ENCODE results near the gene SHANK1.

Gene SHANK1

DNA sequence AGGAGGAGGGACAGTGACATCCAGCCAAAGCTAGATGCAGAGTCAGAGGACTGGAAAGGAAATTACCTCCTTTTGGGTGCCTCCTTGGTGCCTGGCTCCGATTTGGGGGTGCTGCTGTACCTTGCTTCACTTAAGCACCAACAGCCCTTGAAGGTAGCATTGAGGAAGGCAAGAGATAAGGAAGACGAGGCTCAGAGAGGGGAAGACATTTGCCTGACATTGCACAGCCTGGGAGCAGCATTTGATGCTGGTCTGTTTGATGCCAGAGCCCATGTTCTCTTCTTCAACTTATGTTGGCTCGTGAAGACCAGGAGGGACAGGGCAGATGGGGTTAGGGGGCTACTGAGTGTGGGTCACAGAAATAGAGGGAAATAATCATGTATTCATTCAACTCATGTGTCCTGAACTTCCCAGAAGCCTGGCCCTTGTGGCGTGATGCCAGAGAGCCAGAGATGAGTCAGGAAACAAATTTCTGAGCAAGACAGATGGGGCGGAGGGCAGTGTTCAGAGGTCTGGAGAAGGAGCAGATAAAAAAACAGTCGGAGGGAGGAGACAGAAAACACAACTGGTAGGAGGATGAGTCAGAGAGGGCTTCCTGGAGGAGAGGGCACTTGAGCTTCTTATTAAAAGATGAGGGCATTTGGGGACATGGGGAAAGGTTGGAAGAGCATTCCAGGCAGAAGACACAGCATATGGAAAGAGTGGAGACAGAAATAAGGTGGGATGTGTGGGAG, 73.4 kb downstream of the SHANK1 start (continued):
- TF ChIP-seq, protein P1, sequence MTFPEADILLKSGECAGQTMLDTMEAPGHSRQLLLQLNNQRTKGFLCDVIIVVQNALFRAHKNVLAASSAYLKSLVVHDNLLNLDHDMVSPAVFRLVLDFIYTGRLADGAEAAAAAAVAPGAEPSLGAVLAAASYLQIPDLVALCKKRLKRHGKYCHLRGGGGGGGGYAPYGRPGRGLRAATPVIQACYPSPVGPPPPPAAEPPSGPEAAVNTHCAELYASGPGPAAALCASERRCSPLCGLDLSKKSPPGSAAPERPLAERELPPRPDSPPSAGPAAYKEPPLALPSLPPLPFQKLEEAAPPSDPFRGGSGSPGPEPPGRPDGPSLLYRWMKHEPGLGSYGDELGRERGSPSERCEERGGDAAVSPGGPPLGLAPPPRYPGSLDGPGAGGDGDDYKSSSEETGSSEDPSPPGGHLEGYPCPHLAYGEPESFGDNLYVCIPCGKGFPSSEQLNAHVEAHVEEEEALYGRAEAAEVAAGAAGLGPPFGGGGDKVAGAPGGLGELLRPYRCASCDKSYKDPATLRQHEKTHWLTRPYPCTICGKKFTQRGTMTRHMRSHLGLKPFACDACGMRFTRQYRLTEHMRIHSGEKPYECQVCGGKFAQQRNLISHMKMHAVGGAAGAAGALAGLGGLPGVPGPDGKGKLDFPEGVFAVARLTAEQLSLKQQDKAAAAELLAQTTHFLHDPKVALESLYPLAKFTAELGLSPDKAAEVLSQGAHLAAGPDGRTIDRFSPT (tag by site-specific recombination; IDR thresholded peaks at IDR 0.05), result 0 out of 2 replicates have a peak, but pooled peaks have one; percentile 18

DNA sequence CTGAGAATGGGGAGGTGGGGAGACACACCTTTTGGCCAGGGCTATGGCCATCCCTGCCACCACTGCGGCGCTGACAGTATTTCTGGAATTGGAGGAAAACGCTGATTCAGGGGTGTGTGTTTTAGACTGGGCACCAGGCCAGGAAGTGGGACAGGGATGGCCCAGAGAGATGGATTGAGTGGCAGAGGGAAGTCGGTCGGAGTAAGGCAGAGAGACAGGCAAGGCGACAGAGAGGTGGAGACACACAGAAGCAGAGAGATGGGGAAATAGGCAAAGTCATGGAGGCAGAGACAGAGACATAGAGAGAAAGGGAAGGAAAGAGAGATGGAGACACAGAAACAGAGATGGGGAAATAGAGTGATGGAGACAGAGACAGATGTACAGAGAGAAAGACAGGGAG, 74.5 kb downstream of the SHANK1 start:
- H3K4me1 ChIP-seq (ENCODE audit: control insufficient read depth, insufficient read depth, low read length), result no peaks in the 10 kb centered on the region
- no peaks in the 10 kb centered on the region for H3K9me3 ChIP-seq (ENCODE audit: control insufficient read depth, insufficient read depth, low read depth, low read length)
- H3K36me3 ChIP-seq (ENCODE audit: control insufficient read depth in 2 of 2, insufficient read depth in 1 of 2, low read length in 2 of 2), result no peaks in the 10 kb centered on the region
- H3K27ac ChIP-seq (ENCODE audit: extremely low read depth, low read depth, low read length), result no peak overlapping the region
- no peak for TF ChIP-seq ZNF600 (tag by site-specific recombination; IDR thresholded peaks at IDR 0.05)
- peak; percentile 88; the same call in 1 of the 2 replicates for TF ChIP-seq ZNF521 (tag by site-specific recombination; IDR thresholded peaks at IDR 0.05)
- TF ChIP-seq, protein P2, sequence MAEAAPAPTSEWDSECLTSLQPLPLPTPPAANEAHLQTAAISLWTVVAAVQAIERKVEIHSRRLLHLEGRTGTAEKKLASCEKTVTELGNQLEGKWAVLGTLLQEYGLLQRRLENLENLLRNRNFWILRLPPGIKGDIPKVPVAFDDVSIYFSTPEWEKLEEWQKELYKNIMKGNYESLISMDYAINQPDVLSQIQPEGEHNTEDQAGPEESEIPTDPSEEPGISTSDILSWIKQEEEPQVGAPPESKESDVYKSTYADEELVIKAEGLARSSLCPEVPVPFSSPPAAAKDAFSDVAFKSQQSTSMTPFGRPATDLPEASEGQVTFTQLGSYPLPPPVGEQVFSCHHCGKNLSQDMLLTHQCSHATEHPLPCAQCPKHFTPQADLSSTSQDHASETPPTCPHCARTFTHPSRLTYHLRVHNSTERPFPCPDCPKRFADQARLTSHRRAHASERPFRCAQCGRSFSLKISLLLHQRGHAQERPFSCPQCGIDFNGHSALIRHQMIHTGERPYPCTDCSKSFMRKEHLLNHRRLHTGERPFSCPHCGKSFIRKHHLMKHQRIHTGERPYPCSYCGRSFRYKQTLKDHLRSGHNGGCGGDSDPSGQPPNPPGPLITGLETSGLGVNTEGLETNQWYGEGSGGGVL (tag by site-specific recombination; IDR thresholded peaks at IDR 0.05), result 0 out of 2 replicates have a peak, but pooled peaks have one; percentile 13
- peak; percentile 43; the same call in 1 of the 2 replicates for TF ChIP-seq YY2 (tag by site-specific recombination; IDR thresholded peaks at IDR 0.05)
- TF ChIP-seq, protein P3, sequence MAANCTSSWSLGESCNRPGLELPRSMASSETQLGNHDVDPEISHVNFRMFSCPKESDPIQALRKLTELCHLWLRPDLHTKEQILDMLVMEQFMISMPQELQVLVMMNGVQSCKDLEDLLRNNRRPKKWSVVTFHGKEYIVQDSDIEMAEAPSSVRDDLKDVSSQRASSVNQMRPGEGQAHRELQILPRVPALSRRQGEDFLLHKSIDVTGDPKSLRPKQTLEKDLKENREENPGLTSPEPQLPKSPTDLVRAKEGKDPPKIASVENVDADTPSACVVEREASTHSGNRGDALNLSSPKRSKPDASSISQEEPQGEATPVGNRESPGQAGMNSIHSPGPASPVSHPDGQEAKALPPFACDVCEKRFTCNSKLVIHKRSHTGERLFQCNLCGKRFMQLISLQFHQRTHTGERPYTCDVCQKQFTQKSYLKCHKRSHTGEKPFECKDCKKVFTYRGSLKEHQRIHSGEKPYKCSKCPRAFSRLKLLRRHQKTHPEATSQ (tag by site-specific recombination; IDR thresholded peaks at IDR 0.05), result no peak
- TF ChIP-seq PRDM1 (tag by site-specific recombination; IDR thresholded peaks at IDR 0.05), result 0 out of 2 replicates have a peak, but pooled peaks have one; percentile 10
- TF ChIP-seq ZNF785 (tag by site-specific recombination; IDR thresholded peaks at IDR 0.05), result 0 out of 2 replicates have a peak, but pooled peaks have one; percentile 34
- no peak for TF ChIP-seq ZNF654 (tag by site-specific recombination; IDR thresholded peaks at IDR 0.05; ENCODE audit: low read depth)
- peak; percentile 87 for TF ChIP-seq ZBTB20 (tag by site-specific recombination; IDR thresholded peaks at IDR 0.05)
- CTCF ChIA-PET, result interaction anchor here (0.8 to 1.4 kb wide), 3 partner anchors 26 to 107 kb away, joined by 3 to 5 read pairs (median 4); no protein-coding TSS in a partner anchor
- H3K4me3 ChIP-seq (ENCODE audit: low read depth, low read length), result no peak overlapping the region
- POLR2A ChIA-PET, result no interaction called here

DNA sequence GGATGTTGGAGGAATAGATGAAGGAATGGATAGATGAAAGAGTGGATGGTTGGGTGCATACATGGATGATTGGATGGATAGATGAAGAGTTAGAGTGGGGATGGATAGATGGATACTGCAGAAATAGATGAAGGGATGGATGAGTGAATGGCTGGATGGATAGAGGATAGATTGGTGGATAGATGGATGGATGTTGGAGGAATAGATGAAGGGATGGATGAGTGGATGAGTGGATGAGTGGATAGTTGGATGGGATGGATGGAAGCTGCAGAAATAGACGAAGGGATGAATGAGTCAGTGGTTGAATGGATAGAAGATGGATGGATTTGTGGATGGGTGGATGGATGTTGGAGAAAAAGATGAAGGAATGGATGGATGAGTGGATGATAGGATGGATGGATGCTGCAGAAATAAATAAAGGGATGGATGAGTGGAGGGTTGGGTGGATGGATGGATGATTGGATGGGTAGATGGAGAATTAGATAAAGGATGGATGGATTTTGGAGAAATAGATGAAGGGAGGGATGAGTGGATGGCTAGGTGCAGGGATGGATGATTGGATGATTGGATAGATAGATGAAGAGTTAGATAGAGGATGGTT, 75.2 kb downstream of the SHANK1 start:
- ChIA-PET POLR2A (no interaction called here), CTCF (interaction anchor here (0.7 to 1.7 kb wide), 3 partner anchors 13 to 88 kb away, joined by 3 to 8 read pairs (median 7); no protein-coding TSS in a partner anchor)
- TF ChIP-seq ZXDB (tag by site-specific recombination; IDR thresholded peaks at IDR 0.05) (no peak), ZBTB17 (tag by site-specific recombination; IDR thresholded peaks at IDR 0.05) (peak; percentile 100), ZNF777 (tag by site-specific recombination; IDR thresholded peaks at IDR 0.05; ENCODE audit: borderline replicate concordance) (0 out of 2 replicates have a peak, but pooled peaks have one; percentile 13), ZNF366 (tag by site-specific recombination; conservative IDR thresholded peaks at IDR 0.05) (peak; percentile 98), ZNF843 (tag by site-specific recombination; IDR thresholded peaks at IDR 0.05) (no peak), GFI1B (tag by site-specific recombination; IDR thresholded peaks at IDR 0.05) (no peak), ZNF354C (tag by site-specific recombination; IDR thresholded peaks at IDR 0.05; ENCODE audit: borderline replicate concordance, low read depth) (no peak), ZBTB1 (tag by site-specific recombination; IDR thresholded peaks at IDR 0.05) (0 out of 2 replicates have a peak, but pooled peaks have one; percentile 3)
- TF ChIP-seq, protein P4, sequence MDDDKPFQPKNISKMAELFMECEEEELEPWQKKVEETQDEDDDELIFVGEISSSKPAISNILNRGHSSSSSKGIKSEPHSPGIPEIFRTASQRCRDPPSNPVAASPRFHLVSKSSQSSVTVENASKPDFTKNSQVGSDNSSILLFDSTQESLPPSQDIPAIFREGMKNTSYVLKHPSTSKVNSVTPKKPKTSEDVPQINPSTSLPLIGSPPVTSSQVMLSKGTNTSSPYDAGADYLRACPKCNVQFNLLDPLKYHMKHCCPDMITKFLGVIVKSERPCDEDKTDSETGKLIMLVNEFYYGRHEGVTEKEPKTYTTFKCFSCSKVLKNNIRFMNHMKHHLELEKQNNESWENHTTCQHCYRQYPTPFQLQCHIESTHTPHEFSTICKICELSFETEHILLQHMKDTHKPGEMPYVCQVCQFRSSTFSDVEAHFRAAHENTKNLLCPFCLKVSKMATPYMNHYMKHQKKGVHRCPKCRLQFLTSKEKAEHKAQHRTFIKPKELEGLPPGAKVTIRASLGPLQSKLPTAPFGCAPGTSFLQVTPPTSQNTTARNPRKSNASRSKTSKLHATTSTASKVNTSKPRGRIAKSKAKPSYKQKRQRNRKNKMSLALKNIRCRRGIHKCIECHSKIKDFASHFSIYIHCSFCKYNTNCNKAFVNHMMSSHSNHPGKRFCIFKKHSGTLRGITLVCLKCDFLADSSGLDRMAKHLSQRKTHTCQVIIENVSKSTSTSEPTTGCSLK (tag by site-specific recombination; IDR thresholded peaks at IDR 0.05), result no peak
- TF ChIP-seq, protein P5, sequence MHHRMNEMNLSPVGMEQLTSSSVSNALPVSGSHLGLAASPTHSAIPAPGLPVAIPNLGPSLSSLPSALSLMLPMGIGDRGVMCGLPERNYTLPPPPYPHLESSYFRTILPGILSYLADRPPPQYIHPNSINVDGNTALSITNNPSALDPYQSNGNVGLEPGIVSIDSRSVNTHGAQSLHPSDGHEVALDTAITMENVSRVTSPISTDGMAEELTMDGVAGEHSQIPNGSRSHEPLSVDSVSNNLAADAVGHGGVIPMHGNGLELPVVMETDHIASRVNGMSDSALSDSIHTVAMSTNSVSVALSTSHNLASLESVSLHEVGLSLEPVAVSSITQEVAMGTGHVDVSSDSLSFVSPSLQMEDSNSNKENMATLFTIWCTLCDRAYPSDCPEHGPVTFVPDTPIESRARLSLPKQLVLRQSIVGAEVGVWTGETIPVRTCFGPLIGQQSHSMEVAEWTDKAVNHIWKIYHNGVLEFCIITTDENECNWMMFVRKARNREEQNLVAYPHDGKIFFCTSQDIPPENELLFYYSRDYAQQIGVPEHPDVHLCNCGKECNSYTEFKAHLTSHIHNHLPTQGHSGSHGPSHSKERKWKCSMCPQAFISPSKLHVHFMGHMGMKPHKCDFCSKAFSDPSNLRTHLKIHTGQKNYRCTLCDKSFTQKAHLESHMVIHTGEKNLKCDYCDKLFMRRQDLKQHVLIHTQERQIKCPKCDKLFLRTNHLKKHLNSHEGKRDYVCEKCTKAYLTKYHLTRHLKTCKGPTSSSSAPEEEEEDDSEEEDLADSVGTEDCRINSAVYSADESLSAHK (tag by site-specific recombination; IDR thresholded peaks at IDR 0.05), result no peak
- no peak overlapping the region for H3K27ac ChIP-seq (ENCODE audit: extremely low read depth, low read depth, low read length)
- H3K9me3 ChIP-seq (ENCODE audit: control insufficient read depth, insufficient read depth, low read depth, low read length), result no peaks in the 10 kb centered on the region
- no peaks in the 10 kb centered on the region for H3K36me3 ChIP-seq (ENCODE audit: control insufficient read depth in 2 of 2, insufficient read depth in 1 of 2, low read length in 2 of 2)
- H3K4me3 ChIP-seq (ENCODE audit: low read depth, low read length), result no peak overlapping the region
- H3K4me1 ChIP-seq (ENCODE audit: control insufficient read depth, insufficient read depth, low read length), result no peaks in the 10 kb centered on the region
